Measurements from ENCODE around the gene CATSPERZ. TPM values are rescaled to one million over a fixed set of nuclear protein-coding genes. Genes with fewer than 3 reads are reported as not detected.

Gene CATSPERZ
- polyA plus RNA-seq, 1 experiment = not detected

GRCh38 chr11:64284962-64285884 lies 14.9 kb upstream of the CATSPERZ start, which contains the start of gene GPR137:
Gene GPR137, plus strand, starts transcription at chr11:64285848. Its CDS starts 677 bp downstream, at chr11:64286525.
- POLR2A ChIA-PET = no interaction called here
- H3K4me3 ChIP-seq (ENCODE audit: low read depth, low read length) = peak within 1 kb of the TSS; percentile 90
- DNase-seq (ENCODE audit: low read depth) = no peak
- 0 out of 2 replicates have a peak, but pooled peaks cover under 1% of the 10 kb centered on the region for H3K27me3 ChIP-seq (ENCODE audit: control insufficient read depth, insufficient read depth, low read length)
- H3K36me3 ChIP-seq (ENCODE audit: control insufficient read depth, insufficient read depth, low read length) = 0 out of 2 replicates have a peak, but pooled peaks cover 1% of the 10 kb centered on the region
- CTCF ChIA-PET = interaction anchor here (1.5 to 9.2 kb wide), 3 partner anchors 14 to 46 kb away, joined by 3 to 88 read pairs (median 4); partner anchors contain the start of gene CATSPERZ
- no peak for TF ChIP-seq CTCF (IDR thresholded peaks at IDR 0.05; ENCODE audit: insufficient read depth, low read depth, low read length)

GRCh38 chr11:64285885-64286800 lies 14.0 kb upstream of the CATSPERZ start:
- POLR2A ChIA-PET = no interaction called here
- CTCF ChIA-PET = interaction anchor here (1.5 to 9.2 kb wide), 3 partner anchors 15 to 46 kb away, joined by 3 to 88 read pairs (median 4); partner anchors contain the start of gene CATSPERZ
- Histone ChIP-seq H3K27me3 (ENCODE audit: control insufficient read depth, insufficient read depth, low read length) (peaks cover 8% of the 10 kb centered on the region), H3K4me3 (ENCODE audit: low read depth, low read length) (peak overlapping the region; percentile 90), H3K36me3 (ENCODE audit: control insufficient read depth, insufficient read depth, low read length) (0 out of 2 replicates have a peak, but pooled peaks cover 1% of the 10 kb centered on the region)
- 0 out of 2 replicates have a peak, but pooled peaks have one; percentile 4 for TF ChIP-seq CTCF (IDR thresholded peaks at IDR 0.05; ENCODE audit: insufficient read depth, low read depth, low read length)
- DNase-seq (ENCODE audit: low read depth) = no peak

- TF ChIP-seq CTCF (IDR thresholded peaks at IDR 0.05; ENCODE audit: insufficient read depth, low read depth, low read length) = no peak
- H3K4me3 ChIP-seq (ENCODE audit: low read depth, low read length) = no peak overlapping the region
- H3K36me3 ChIP-seq (ENCODE audit: control insufficient read depth, insufficient read depth, low read length) = 0 out of 2 replicates have a peak, but pooled peaks cover 1% of the 10 kb centered on the region
- ChIA-PET POLR2A (no interaction called here), CTCF (interaction anchor here (9.2 kb wide), 1 partner anchor 16 kb away, joined by 88 read pairs; the partner anchor contains the start of gene CATSPERZ)
- DNase-seq (ENCODE audit: low read depth) = no peak
- H3K27me3 ChIP-seq (ENCODE audit: control insufficient read depth, insufficient read depth, low read length) = peaks cover 10% of the 10 kb centered on the region
Observed at GRCh38 chr11:64286801-64287159, 13.4 kb upstream of the CATSPERZ start.

- no peak for TF ChIP-seq CTCF (IDR thresholded peaks at IDR 0.05; ENCODE audit: insufficient read depth, low read depth, low read length)
- Histone ChIP-seq H3K4me3 (ENCODE audit: low read depth, low read length) (no peak overlapping the region), H3K36me3 (ENCODE audit: control insufficient read depth, insufficient read depth, low read length) (0 out of 2 replicates have a peak, but pooled peaks cover 1% of the 10 kb centered on the region), H3K27me3 (ENCODE audit: control insufficient read depth, insufficient read depth, low read length) (peaks cover 15% of the 10 kb centered on the region)
- ChIA-PET CTCF (interaction anchor here (0.5 to 9.2 kb wide), 3 partner anchors 9 to 36 kb away, joined by 3 to 88 read pairs (median 5); partner anchors contain the start of gene CATSPERZ), POLR2A (no interaction called here)
- no peak for DNase-seq (ENCODE audit: low read depth)
Observed at GRCh38 chr11:64287676-64288352, 12.3 kb upstream of the CATSPERZ start.

All from BJ (cell line).